Keratinocyte (primary cell): ENCODE measurements around the gene CDCA3.

Source experiments
- EZH2 ChIP-seq: IDR thresholded peaks from one replicate; pipeline ENCODE4 v1.6.1; 2012; ENCODE audit warnings: inconsistent platforms, mild to moderate bottlenecking, low read length, moderate library complexity
- TF ChIP-seq, protein P1 (sequence below), 3 experiments: IDR thresholded peaks in 1 of 3; conservative IDR thresholded peaks in 1 of 3; optimal IDR thresholded peaks in 1 of 3; 2 replicates in 2 of 3; 3 replicates in 1 of 3; pipeline versions ENCODE3 to v1.5.1; 2011; ENCODE audit warnings: low read length in 3 of 3, mild to moderate bottlenecking in 3 of 3, moderate library complexity in 2 of 3, control low read depth in 1 of 3, inconsistent platforms in 1 of 3; ENCODE audit not compliant: insufficient read depth in 2 of 3; ENCODE audit errors: extremely low read depth in 1 of 3

- TF ChIP-seq, protein P1, sequence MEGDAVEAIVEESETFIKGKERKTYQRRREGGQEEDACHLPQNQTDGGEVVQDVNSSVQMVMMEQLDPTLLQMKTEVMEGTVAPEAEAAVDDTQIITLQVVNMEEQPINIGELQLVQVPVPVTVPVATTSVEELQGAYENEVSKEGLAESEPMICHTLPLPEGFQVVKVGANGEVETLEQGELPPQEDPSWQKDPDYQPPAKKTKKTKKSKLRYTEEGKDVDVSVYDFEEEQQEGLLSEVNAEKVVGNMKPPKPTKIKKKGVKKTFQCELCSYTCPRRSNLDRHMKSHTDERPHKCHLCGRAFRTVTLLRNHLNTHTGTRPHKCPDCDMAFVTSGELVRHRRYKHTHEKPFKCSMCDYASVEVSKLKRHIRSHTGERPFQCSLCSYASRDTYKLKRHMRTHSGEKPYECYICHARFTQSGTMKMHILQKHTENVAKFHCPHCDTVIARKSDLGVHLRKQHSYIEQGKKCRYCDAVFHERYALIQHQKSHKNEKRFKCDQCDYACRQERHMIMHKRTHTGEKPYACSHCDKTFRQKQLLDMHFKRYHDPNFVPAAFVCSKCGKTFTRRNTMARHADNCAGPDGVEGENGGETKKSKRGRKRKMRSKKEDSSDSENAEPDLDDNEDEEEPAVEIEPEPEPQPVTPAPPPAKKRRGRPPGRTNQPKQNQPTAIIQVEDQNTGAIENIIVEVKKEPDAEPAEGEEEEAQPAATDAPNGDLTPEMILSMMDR (optimal IDR thresholded peaks at IDR 0.05 in 1 of 3, IDR thresholded peaks at IDR 0.05 in 1 of 3, conservative IDR thresholded peaks at IDR 0.05 in 1 of 3; ENCODE audit: extremely low read depth in 1 of 3, insufficient read depth in 2 of 3, low read length in 3 of 3), result no peak
- no peak for TF ChIP-seq EZH2
These were observed 51.9 kb downstream of the CDCA3 start for GRCh38 chr12:6799147-6799546.
